ENCODE data around the gene TARDBP.
"Not testable (repeated sequence)": the region's sequence is repeated elsewhere in the genome, so short reads cannot be mapped to it uniquely, and the experiment has no call there.

TARDBP gene

DNA sequence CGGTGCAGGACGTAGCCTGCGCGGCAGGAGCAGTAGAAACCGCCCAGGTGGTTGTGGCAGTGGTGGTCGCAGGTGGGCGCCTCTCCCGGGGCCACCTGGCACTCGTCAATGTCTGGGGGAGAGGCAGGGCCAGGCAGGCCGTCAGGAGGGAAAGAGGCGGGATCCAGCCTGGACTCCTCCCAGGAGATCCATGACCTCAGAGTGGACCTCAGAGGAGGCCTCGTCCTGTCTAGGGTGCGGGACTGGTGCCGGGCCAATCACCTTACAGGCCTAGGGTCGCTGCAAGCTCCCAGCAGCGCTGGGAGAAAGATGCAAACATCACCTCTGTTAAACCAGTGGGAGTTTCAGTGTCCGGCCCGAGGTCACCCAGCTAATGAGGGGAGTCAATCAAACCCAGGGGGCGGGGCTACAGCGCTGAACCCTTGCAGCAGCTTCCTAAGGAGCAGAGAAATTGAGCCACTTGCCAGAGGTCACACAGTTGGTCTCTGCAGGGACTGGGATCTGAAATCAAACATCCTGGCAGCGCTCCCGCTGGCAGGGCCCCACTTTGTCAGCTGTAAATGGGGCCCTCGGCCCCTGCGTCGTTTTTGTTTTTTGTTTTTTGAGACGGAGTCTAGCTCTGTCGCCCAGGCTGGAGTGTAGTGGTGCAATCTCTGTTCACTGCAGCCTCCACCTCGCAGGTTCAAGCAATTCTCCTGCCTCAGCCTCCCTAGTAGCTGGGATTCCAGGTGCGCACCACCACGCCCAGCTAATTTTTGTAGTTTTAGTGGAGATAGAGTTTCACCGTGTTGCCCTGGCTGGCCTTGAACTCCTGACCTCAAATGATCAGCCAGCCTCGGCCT, 33.2 kb downstream of the TARDBP start:
- no peak for DNase-seq (ENCODE audit: low spot score)
- POLR2A ChIA-PET (ENCODE audit: low non-redundant PET): interaction anchor here (0.6 kb wide), 1 partner anchor 558 kb away, joined by 3 read pairs; no protein-coding TSS in a partner anchor
- H3K27ac ChIP-seq: no peak overlapping the region
- TF ChIP-seq, protein P1, sequence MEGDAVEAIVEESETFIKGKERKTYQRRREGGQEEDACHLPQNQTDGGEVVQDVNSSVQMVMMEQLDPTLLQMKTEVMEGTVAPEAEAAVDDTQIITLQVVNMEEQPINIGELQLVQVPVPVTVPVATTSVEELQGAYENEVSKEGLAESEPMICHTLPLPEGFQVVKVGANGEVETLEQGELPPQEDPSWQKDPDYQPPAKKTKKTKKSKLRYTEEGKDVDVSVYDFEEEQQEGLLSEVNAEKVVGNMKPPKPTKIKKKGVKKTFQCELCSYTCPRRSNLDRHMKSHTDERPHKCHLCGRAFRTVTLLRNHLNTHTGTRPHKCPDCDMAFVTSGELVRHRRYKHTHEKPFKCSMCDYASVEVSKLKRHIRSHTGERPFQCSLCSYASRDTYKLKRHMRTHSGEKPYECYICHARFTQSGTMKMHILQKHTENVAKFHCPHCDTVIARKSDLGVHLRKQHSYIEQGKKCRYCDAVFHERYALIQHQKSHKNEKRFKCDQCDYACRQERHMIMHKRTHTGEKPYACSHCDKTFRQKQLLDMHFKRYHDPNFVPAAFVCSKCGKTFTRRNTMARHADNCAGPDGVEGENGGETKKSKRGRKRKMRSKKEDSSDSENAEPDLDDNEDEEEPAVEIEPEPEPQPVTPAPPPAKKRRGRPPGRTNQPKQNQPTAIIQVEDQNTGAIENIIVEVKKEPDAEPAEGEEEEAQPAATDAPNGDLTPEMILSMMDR (conservative IDR thresholded peaks at IDR 0.05; ENCODE audit: low read depth): no peak
- CTCF ChIA-PET: interaction anchor here (1.7 kb wide), 1 partner anchor 14 kb away, joined by 3 read pairs; the partner anchor contains the start of gene SRM

DNA sequence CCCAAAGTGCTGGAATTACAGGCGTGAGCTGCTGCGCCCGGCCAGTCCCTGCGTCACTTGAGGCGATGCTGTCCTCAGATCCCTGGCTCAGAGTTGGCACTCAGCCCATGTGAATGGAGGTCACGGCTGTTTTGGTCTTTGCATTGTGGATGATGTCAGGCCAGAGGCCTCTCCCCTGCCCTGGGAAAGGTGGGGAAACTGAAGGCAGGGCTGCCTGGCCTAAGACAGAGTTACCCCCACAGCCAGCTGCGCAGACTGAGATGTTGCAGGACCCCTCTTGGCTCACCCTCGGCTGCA, 33.8 kb downstream of the TARDBP start:
- H3K27ac ChIP-seq: no peak overlapping the region
- TF ChIP-seq, protein P1 (conservative IDR thresholded peaks at IDR 0.05; ENCODE audit: low read depth): no peak
- ChIA-PET CTCF (interaction anchor here (1.7 kb wide), 1 partner anchor 14 kb away, joined by 3 read pairs; the partner anchor contains the start of gene SRM), POLR2A (ENCODE audit: low non-redundant PET) (interaction anchor here (0.6 kb wide), 1 partner anchor 558 kb away, joined by 3 read pairs; no protein-coding TSS in a partner anchor)
- no peak for DNase-seq (ENCODE audit: low spot score)

DNA sequence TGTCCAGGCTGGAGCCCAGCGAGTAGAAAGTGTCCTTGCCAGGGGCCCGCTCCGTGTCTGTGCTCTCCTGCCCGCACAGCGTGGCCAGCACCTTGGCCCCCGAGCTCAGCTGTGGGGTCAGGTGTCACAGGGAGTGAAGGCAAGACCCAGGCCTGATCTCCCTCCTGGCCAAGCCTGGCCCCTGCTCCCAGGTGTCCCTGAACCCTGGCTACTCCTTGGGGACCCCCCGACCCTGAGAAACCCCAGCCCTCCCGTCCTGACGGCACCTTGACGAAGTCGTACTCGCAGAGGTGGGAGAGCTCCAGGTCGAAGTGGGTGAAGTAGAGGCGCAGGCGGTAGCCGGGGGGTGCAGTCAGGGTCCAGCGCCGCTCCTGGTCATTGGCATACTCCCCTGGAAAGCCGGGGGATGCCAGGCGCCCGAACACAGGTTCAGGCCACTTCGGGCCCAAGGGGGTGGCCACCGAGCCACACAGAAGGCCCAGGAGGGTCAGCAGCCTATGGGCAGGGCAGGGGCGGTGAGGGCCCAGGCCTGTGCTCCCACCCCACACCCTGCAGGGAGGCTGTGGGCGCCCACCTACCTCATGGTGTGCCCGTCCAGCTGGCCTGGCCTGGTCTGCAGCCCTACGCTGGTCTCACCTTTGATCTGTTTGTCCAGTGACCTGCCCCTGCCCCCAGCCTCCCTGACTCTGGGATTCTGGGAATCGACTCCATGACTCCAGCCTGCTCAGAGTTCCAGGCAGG, 34.3 kb downstream of the TARDBP start, which contains the start of gene MASP2:
TSS of gene MASP2 (minus strand) at position 615 of the 741 bp plus-strand sequence. CDS start at position 583, 32 bp downstream.
- ChIA-PET CTCF (interaction anchor here (0.7 kb wide), 1 partner anchor 9 kb away, joined by 5 read pairs; no protein-coding TSS in a partner anchor), POLR2A (ENCODE audit: low non-redundant PET) (no interaction called here)
- TF ChIP-seq, protein P1 (conservative IDR thresholded peaks at IDR 0.05; ENCODE audit: low read depth): no peak
- no peak within 1 kb of the TSS for H3K27ac ChIP-seq
- no peak for DNase-seq (ENCODE audit: low spot score)

DNA sequence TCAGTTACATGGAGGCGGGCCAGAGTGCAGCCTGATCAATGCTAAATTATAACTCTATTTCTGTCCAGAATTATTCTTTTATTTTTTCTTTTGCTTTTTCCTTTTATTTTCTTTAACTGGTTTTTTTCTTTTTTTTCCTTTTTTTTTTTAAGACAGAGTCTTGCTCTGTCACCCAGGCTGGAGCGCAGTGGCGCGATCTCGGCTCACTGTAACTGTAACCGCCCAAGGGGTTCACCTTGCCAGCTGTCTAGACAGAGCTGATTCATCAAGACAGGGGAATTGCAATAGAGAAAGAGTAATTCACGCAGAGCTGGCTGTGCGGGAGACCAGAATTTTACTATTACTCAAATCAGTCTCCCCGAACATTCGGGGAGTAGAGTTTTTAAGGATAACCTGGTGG, 38.7 kb downstream of the TARDBP start:
- H3K27ac ChIP-seq; DNase-seq (ENCODE audit: low spot score); POLR2A ChIA-PET (ENCODE audit: low non-redundant PET): not testable (repeated sequence)
- CTCF ChIA-PET: interaction anchor here (1.1 to 1.6 kb wide), 2 partner anchors 13 to 595 kb away, joined by 3 to 9 read pairs; no protein-coding TSS in a partner anchor

DNA sequence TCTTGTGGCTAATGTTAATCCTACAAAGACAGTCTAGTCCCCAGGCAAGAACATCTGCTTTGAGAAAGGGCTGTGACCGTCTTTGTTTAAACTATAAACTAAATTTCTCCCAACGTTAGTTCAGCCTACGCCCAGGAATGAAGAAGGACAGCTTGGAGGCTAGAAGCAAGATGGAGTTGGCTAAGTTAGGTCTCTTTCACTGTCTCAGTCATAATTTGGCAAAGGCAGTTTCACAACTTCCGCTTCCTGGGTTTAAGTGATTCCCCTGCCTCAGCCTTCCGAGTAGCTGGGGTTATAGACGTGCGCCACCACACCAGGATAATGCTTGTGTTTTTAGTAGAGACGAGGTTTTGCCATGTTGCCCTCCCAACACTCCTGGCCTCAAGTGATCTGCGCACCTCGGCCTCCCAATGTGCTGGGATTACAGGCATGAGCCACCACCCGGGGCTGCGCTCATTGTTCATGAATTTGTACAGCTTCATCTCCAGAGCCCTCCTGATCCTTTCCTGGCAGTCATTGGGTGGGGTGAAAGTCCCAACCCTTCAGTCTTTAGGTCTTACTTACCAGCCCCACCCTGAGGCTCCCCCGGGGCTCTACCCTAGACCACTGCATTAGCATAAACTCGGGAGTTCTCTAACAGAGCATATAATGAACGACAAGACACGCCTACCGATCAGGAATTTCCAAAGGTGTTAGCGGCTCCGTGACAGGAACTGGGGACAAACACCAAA, 39.5 kb downstream of the TARDBP start:
- CTCF ChIA-PET: interaction anchor here (0.6 to 1.1 kb wide), 2 partner anchors 12 to 594 kb away, joined by 3 to 4 read pairs; no protein-coding TSS in a partner anchor
- POLR2A ChIA-PET (ENCODE audit: low non-redundant PET): no interaction called here
- H3K27ac ChIP-seq: no peak overlapping the region
- DNase-seq (ENCODE audit: low spot score): no peak
- TF ChIP-seq, protein P1 (conservative IDR thresholded peaks at IDR 0.05; ENCODE audit: low read depth): no peak

DNA sequence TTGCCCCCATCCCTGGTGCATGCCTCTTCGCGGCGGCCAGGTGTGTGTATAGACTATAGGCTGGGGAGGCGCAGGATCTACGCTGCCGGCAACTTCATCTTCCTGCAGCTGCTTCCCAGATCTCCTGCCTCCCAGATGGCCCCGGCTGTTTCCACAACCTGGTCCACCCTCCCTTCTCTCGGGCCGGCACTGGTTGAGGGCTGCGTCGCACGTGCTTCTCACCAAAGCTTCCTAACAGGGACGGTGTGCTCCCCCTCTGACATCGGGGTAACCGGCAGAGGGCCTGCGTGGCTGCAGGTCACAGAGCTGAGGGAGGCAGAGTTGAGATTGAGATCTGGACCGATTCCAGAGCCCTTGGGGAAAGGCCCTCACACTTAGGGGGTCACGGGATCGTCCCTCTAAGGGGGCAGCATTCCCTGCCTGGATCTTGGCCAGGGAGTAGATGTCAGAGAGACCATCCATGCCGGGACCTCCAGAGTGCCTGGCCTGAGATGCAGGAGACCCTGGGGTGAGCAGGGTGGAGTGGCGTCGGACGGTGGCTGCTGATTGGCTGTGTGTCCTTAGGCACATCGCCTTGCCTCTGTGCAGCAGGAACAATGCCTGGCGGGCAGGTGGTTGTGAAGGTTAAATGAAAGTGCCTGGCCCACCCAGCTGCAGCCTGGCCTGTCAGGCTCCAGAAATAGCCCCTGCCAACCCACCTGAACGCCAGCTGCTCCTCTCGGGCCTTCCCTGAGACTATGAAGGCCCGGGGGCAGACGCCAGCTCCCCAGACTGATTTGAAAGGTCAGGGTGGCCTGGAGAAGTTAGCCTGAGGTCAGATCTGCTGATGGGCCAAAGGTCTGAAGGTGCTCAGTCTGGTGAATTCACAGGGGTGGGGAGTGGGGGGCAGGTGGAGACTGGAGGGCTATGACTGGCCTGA, 40.6 kb downstream of the TARDBP start:
- TF ChIP-seq, protein P1 (conservative IDR thresholded peaks at IDR 0.05; ENCODE audit: low read depth): no peak
- CTCF ChIA-PET: interaction anchor here (0.7 to 0.8 kb wide), 2 partner anchors 21 to 255 kb away, joined by 3 to 9 read pairs; no protein-coding TSS in a partner anchor
- DNase-seq (ENCODE audit: low spot score): no peak
- POLR2A ChIA-PET (ENCODE audit: low non-redundant PET): no interaction called here
- no peak overlapping the region for H3K27ac ChIP-seq

All from RWPE1 (cell line).